Urinary bladder (tissue), 4 donors: ENCODE results near the gene UCK2. TPM values are rescaled to one million over a fixed set of nuclear protein-coding genes. Genes with fewer than 3 reads are reported as not detected.

Source experiments
- DNase-seq: peaks from one replicate; pipeline ENCODE4 v3.0.0-alpha.2; 2015; ENCODE audit errors: extremely low spot score
- H3K27ac ChIP-seq: one replicate; pipeline ENCODE4 v1.5.1; 2013; ENCODE audit warnings: low read depth, mild to moderate bottlenecking, moderate library complexity
- H3K36me3 ChIP-seq: one replicate; pipeline ENCODE4 v1.6.1; 2013; ENCODE audit warnings: mild to moderate bottlenecking, moderate library complexity; ENCODE audit not compliant: insufficient read depth
- H3K4me1 ChIP-seq: one replicate; pipeline ENCODE4 v1.6.1; 2013; ENCODE audit warnings: mild to moderate bottlenecking, moderate library complexity; ENCODE audit not compliant: insufficient read depth
- H3K4me3 ChIP-seq: one replicate; pipeline ENCODE4 v1.5.1; 2013; ENCODE audit warnings: low read depth, low read length
- whole genome bisulfite sequencing: extraction: QIAGEN DNeasy Blood & Tissue Kit; methylation state at CpG from one replicate; pipeline ENCODE4 v1.1.7; 2013; 5-methylcytosine and 5-hydroxymethylcytosine counted together
- polyA plus RNA-seq: library from polyadenylated mRNA; stranded (reverse); fragments of 200-250 nt; gene quantifications from one replicate; pipeline ENCODE4 v1.2.3, GENCODE V29; 2013
- total RNA-seq: library from RNA; depleted of rRNA; stranded (reverse); fragments of >200 nt; gene quantifications from one replicate; pipeline ENCODE4 v1.2.3, GENCODE V29; 2014
- donor health status: healthy with polysubstance abuse.
- donor health status: healthy.

The UCK2 gene
- total and polyA plus RNA-seq, 2 donors, result 17.7 to 19.8 TPM

DNA sequence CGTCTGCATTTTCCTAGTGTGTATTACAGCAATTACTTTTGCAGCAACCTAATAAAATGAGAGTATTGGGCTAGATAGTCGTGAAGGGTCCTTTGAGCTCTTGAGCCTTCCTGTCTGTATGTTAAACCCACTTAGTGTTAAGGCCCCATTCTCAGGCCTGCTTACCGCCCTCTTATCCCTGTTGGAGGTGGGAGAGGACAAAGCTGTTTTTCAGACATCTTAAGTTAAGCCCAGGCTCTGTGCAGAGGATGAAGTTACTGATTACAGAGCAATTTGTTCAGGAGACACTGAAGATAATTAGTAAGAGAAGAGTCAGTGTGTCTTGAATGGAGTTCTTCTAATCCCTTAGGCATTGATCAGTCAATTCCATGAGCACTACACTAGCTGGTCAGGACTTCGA lies 114.6 kb downstream of the UCK2 start:
- H3K4me1 ChIP-seq, result no peaks in the 10 kb centered on the region
- no peaks in the 10 kb centered on the region for H3K36me3 ChIP-seq
- WGBS, result 42% methylated on average over 4 of the region's 4 CpGs

DNA sequence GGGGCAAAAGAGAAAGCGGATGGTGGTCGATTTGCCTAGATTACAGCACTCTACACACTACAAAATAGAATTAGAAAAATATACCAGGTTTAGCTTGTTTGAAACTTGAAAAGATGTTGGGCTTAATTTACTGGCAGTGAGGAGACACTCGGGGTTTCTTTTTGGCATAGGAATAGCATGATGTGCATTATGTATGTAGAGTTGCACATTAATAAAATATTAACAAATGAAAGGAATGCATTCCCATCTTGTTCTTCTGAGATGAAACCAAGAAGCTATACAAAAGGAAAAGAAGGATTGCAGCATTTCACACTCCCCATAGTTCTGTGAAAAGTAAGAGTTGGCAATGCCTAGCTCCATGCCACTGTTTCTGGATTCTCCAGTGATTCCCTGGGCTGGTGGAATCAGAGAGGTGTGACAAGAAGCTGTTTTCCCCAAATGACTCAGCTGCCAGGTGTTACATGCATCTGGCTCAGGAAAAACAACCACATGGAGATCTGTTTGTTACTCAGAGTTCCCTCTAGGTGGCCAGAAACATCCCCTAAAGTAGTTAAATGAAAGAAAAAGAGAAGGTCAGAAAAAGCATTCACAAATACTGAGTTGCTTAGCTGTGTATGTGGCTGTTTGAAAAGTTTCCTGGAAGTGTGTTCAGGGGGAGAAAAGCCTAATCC lies 115.6 kb downstream of the UCK2 start:
- WGBS, result 74% methylated on average over 3 of the region's 3 CpGs
- Histone ChIP-seq H3K4me1 (no peaks in the 10 kb centered on the region), H3K4me3 (no peak overlapping the region), H3K27ac (no peak overlapping the region), H3K36me3 (no peaks in the 10 kb centered on the region)
- DNase-seq, result no peak

More for the DNA sequence above, 114.6 kb downstream of the UCK2 start:
- H3K27ac ChIP-seq, result no peak overlapping the region
- DNase-seq, result no peak
- no peak overlapping the region for H3K4me3 ChIP-seq

DNA sequence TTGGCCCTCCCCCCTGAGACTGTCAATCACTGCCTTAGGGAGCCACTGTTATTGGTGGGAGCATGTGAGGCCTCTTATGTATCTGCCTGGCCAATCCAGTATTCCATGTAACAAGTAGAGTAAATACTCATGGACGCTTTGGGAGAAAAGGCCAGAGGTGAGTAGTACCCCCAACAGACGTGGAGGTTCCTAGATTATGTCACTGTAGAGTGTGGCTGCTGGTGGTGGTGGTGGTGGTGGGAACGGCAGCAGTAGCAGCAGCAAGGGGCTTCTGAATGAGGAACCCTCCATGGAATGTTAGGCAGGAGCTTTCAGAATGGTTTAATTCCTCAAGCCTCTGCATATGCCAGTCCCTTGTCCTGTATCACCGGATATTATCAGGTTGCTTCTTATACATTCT lies 118.5 kb downstream of the UCK2 start:
- DNase-seq, result no peak
- no peak overlapping the region for H3K27ac ChIP-seq
- H3K4me1 ChIP-seq, result no peaks in the 10 kb centered on the region
- H3K36me3 ChIP-seq, result no peaks in the 10 kb centered on the region
- H3K4me3 ChIP-seq, result no peak overlapping the region
- WGBS, result 74% methylated on average over 4 of the region's 4 CpGs

DNA sequence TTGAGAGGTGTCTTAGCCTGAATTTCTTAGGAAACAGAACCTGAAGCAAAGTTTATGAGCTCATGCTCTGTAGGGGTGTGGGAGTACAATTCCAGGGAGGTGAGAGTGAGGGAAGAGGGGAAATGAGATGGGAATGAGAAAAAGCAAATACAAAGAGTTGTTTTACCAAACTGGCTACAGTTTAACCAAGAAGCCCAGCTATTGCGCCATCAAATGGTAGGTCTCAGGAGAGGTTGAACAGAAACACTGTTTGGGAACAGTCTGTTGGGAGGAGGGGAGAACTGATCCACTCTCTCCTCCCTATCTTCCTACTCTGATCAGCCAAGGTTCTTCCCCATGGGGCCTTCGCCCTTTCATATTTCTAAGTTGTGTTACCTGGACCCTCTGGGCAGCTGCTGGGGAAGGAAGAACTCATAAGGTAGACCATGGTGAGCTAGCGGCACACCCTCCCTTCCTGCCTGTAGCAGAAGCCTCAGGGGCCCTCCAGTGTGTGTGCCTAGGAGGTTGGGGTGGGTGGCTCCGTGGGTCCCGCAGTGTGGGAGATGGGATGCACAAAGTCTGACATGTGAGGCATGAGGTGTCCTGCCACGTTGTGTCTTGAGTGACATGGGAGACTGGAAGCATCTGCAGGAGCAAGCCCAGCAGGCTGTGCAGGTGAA lies 120.5 kb downstream of the UCK2 start:
- Histone ChIP-seq H3K27ac (no peak overlapping the region), H3K4me1 (no peaks in the 10 kb centered on the region), H3K4me3 (no peak overlapping the region), H3K36me3 (no peaks in the 10 kb centered on the region)
- DNase-seq, result no peak
- 90% methylated on average over 6 of the region's 6 CpGs for WGBS

DNA sequence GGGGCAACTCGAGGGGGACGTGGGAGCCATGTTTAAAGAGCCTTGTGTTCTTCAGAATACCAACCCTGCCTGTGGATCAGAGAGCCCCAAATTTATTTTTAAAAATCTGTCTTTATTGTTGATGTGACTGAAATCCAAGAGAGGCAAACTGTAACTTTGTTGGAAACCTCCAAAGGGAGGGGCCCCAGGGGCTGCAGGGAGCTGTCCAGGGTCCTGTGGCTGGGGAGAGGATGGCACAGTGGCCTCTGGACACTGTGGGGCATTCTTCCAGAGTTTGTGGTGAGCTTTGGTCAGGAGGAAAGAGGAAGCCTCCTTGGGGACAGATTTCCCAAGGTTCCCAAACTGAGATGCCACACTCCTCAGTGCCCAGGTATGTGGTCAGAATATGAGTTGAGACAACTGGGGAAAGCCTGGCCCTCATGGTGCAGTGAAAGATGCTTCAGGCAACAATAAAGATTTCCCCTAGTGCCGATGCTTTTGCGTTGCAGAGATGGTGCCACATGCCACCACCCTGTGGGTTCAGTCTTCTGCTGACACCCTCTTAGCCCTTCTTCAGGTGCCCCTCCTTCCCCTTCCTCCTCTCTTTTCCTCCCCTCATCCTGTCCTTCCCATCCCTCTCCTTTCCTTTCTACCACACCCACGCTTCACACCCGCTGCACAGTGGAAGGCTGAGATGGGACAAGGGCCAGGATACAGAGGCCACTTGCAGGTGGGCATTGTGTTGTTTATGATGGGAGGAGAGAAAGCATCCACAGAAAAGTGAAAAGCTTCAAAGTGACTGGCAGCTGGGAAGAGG lies 122.1 kb downstream of the UCK2 start:
- H3K27ac ChIP-seq, result no peak overlapping the region
- WGBS, result 62% methylated on average over 6 of the region's 6 CpGs
- no peaks in the 10 kb centered on the region for H3K36me3 ChIP-seq
- H3K4me1 ChIP-seq, result no peaks in the 10 kb centered on the region
- DNase-seq, result no peak
- no peak overlapping the region for H3K4me3 ChIP-seq

DNA sequence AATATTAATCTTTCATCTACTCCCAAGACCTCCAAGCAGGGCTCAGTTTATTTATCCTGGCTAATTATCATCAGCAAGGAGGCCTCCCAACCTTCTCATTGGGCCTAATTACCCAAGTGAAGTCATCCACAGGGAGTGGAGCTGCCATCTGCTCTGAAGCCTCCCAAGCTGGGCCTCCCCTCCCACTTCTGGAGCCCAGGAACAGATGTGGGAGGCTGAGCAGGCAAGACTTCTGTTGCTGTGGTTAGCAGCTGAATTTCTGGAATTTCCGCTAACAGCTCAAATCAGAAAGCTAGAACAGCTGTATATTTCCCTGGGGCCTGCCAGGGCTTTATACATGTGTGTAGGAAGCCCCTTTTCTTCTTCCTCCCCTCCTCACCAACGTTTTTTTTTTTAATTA lies 127.5 kb downstream of the UCK2 start:
- WGBS, result 43% methylated on average over 2 of the region's 2 CpGs
- H3K27ac ChIP-seq, result no peak overlapping the region
- H3K4me1 ChIP-seq, result no peaks in the 10 kb centered on the region
- DNase-seq, result no peak
- no peak overlapping the region for H3K4me3 ChIP-seq
- no peaks in the 10 kb centered on the region for H3K36me3 ChIP-seq

DNA sequence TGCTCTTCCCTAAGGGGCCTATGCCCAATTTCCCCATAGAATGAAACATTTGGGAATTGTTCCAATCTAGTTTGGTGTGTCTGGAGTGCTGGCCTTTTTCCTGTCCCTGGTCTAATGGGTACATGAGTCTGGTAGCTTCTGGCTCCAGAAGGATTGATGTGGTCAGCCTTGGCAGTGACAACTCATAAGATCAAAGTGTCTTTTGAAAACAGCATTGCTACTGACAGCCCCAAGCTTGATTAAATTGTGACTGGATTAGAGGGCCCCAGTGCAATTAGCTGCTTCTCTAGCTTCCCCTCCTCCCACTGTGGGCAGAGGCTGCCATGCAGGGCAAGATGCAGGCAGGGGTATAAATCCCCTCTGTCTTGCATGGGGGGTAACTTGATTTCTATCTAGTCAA lies 130.9 kb downstream of the UCK2 start:
- no peak for DNase-seq
- no peaks in the 10 kb centered on the region for H3K36me3 ChIP-seq
- no peak overlapping the region for H3K4me3 ChIP-seq
- no peak overlapping the region for H3K27ac ChIP-seq
- no peaks in the 10 kb centered on the region for H3K4me1 ChIP-seq

DNA sequence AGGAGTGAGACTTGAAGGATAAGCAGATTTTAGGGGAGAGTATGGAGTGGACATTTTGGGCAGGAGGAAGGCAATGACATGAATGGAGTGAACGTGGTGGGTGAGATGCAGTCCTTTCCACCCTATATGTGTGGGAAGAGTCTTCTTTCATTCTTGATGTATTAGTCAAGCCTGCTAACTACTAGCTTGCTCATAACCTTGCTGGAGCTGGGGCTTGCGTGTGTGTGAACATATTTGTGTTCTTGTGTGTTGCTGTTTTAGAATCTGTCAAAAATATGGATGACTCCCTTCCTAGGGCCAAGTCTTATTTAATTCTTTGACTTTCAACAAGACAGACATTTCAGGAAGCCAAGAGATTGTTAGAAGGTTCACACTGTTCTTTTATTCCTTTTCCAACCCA lies 132.7 kb downstream of the UCK2 start:
- Histone ChIP-seq H3K27ac (no peak overlapping the region), H3K36me3 (no peaks in the 10 kb centered on the region), H3K4me3 (no peak overlapping the region), H3K4me1 (no peaks in the 10 kb centered on the region)
- 85% methylated on average over 2 of the region's 2 CpGs for WGBS
- DNase-seq, result no peak

DNA sequence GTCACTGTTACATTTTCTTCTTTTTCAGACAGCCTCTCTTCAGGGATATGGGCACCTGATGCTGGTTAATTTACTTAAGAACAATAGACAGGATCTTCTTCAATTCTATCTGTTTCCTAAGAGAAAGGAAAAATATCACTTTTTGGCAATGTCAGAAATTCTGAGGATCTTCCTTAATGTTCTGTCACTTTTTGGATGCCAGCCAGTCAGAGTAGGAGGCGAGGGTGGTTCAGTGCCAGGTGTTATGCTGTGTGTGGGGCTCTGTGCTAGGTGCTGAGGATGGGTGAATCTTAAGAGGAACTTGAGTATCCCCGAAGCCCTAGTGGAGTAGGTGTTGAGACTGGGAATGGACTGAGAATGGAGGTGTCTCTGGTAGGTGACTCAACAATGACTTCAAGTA lies 133.5 kb downstream of the UCK2 start:
- WGBS, result 69% methylated on average over 2 of the region's 2 CpGs
- no peak for DNase-seq
- no peaks in the 10 kb centered on the region for H3K36me3 ChIP-seq

More for the DNA sequence above, 133.5 kb downstream of the UCK2 start:
- no peak overlapping the region for H3K27ac ChIP-seq
- no peaks in the 10 kb centered on the region for H3K4me1 ChIP-seq
- H3K4me3 ChIP-seq, result no peak overlapping the region

Other genes starting within 250 kb of the UCK2 start
- 166 TPM for gene MGST3, start 196.4 kb upstream of the UCK2 start, total RNA-seq
- gene MGST3, start 196.4 kb upstream of the UCK2 start, polyA plus RNA-seq, result 208 TPM
- gene ALDH9A1, start 129.1 kb upstream of the UCK2 start, total RNA-seq, result 74.1 TPM
- gene ALDH9A1, start 129.1 kb upstream of the UCK2 start, polyA plus RNA-seq, result 74.5 TPM
- 78.3 TPM for gene TMCO1, start 58.7 kb upstream of the UCK2 start, total RNA-seq
- gene TMCO1, start 58.7 kb upstream of the UCK2 start, polyA plus RNA-seq, result 84.8 TPM